Mononuclear cell (primary cell): ENCODE results near the gene LDB2. TPM values are rescaled to one million over a fixed set of nuclear protein-coding genes. Genes with fewer than 3 reads are reported as not detected.

ENCODE experiments used
- H3K27me3 ChIP-seq: 2 replicates; pipeline ENCODE4 v1.6.0; 2011; ENCODE audit warnings: low read length, control low read depth; ENCODE audit not compliant: insufficient read depth
- H3K4me1 ChIP-seq: 2 replicates; pipeline ENCODE4 v1.5.1; 2011; ENCODE audit warnings: mild to moderate bottlenecking, low read length, control low read depth; ENCODE audit not compliant: insufficient read depth
- H3K4me3 ChIP-seq: 2 replicates; pipeline ENCODE4 v1.5.1; 2011; ENCODE audit warnings: mild to moderate bottlenecking, low read length, moderate library complexity
- H3K9me3 ChIP-seq: 2 replicates; pipeline ENCODE4 v1.5.1; 2011; ENCODE audit warnings: low read depth, mild to moderate bottlenecking, control low read depth, low read length
- total RNA-seq: library from RNA; depleted of rRNA; stranded (reverse); fragments of >200 nt; gene quantifications from one replicate; pipeline ENCODE4 v1.2.3, GENCODE V29; 2012

LDB2 gene
- total RNA-seq, 1 donor: 0.52 TPM

DNA sequence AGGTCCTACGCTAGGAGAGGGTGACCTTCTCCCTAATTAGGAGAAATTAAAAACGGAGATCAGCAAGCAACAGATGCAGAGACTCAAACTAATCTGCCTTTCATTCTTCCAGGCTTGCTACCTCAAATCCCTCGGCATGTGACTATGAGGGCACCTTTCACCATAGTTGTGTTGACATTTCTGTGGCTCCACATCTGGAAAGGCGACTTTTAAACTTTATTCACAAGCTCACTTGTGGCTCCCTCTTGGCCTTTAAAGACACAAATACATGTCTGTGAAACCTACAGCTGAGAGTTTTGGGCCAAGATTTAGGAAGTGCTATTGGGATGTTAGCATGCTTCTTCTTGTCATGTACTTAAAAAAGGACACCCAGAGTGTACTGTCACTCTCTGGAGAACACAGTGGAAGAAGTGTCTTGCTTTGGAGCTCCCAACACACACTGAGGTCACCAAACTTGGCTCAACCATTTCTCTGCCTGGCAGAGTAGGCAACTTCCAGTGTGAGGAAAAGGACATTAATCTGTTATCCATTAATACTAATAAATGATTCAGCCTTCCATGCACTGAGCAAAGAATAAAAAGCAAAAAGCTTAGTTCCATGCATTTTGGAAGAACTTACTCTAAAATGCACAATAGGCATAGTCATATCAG is 60.1 kb downstream of the LDB2 start:
- Histone ChIP-seq H3K9me3 (no peaks in the 10 kb centered on the region), H3K4me1 (no peaks in the 10 kb centered on the region), H3K4me3 (no peak overlapping the region), H3K27me3 (no peaks in the 10 kb centered on the region)

DNA sequence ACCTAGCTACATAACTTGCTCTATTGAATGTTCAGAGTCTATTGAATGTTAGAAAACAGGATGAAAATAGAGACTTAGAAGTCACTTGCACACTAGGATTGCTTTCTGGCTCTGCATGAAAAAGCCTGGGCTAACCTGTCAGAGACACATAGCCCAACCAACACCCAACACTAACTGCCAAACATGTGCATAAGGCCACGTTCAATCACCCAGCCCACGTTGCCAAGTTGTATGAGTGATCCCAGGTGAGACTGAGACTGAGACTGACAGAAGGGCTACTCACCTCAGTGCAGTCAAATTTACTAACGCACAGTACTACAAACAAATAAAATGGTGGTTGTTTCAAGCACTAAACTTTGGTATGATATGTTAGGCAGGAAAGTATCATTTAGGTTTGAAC is 61.0 kb downstream of the LDB2 start:
- H3K4me3 ChIP-seq: no peak overlapping the region
- no peaks in the 10 kb centered on the region for H3K9me3 ChIP-seq
- H3K27me3 ChIP-seq: no peaks in the 10 kb centered on the region
- no peaks in the 10 kb centered on the region for H3K4me1 ChIP-seq

DNA sequence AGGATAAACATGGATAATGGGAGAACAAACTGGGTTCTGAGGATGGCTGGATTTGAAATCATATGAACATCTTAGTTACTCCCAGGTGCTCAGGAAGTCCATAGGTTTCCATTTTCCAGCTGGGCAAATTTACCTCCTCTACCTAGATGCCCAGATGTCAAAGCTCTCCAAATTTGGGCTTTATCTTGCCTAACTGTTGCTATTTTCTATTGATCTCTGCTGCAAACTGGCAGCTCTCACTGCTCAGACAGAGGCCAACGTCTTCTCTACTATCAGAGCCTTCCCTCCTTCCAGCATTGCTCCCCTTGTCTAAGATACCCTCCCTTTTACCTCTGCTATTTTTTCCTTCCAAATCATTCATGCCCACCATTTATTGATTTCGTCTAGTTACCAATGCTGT is 62.1 kb downstream of the LDB2 start:
- Histone ChIP-seq H3K27me3 (no peaks in the 10 kb centered on the region), H3K4me1 (no peaks in the 10 kb centered on the region), H3K9me3 (no peaks in the 10 kb centered on the region), H3K4me3 (no peak overlapping the region)

GRCh38 chr4:16835597-16836247 is 62.7 kb downstream of the LDB2 start:
- H3K4me3 ChIP-seq: no peak overlapping the region
- H3K4me1 ChIP-seq: no peaks in the 10 kb centered on the region
- no peaks in the 10 kb centered on the region for H3K27me3 ChIP-seq
- no peaks in the 10 kb centered on the region for H3K9me3 ChIP-seq

GRCh38 chr4:16834814-16835213 is 63.6 kb downstream of the LDB2 start:
- Histone ChIP-seq H3K9me3 (no peaks in the 10 kb centered on the region), H3K4me3 (no peak overlapping the region), H3K27me3 (no peaks in the 10 kb centered on the region), H3K4me1 (no peaks in the 10 kb centered on the region)

- H3K4me3 ChIP-seq: no peak overlapping the region
- no peaks in the 10 kb centered on the region for H3K9me3 ChIP-seq
- H3K27me3 ChIP-seq: no peaks in the 10 kb centered on the region
- no peaks in the 10 kb centered on the region for H3K4me1 ChIP-seq
These were observed 64.7 kb downstream of the LDB2 start for GRCh38 chr4:16833722-16834121.

DNA sequence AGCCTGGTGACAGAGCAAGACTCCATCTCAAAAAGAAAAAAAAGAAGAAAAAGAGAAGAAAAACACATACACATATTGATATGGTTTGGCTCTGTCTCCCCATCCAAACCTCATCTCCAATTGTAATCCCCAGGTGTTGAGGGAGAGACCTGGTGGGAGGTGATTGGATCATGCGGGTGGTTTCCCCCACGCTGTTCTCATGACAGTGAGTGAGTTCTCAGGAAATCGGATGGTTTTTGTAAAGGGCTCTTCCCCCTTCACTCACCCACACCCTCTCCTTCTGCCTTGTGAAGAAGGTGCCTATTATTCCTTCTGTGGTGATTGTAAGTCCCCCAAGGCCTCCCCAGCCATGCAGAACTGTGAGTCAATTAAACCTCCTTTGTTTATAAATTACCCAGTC is 68.4 kb downstream of the LDB2 start:
- Histone ChIP-seq H3K4me3 (no peak overlapping the region), H3K27me3 (no peaks in the 10 kb centered on the region)

GRCh38 chr4:16827794-16828724 is 70.4 kb downstream of the LDB2 start:
- Histone ChIP-seq H3K27me3 (no peaks in the 10 kb centered on the region), H3K4me1 (no peaks in the 10 kb centered on the region), H3K4me3 (no peak overlapping the region), H3K9me3 (no peaks in the 10 kb centered on the region)

More for the DNA sequence above, 68.4 kb downstream of the LDB2 start:
- no peaks in the 10 kb centered on the region for H3K9me3 ChIP-seq
- H3K4me1 ChIP-seq: no peaks in the 10 kb centered on the region

DNA sequence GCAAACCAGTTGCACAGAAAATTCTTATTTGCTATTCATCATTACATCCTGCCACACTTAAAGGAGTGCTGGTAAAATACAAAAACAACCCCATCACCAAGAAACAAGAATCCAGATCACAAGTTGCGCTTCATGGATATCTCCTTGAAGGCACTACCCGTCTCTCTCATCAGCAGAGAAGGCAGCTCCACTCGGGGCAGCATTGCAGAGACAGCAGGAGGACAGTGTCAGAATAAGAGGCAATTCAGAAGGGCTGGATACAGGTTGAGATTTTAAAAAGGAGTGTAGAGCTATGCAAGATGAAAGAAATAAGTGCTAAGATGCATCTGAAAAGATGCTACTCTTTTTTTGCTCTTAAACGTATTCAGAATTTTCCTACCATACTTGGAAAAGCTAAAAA is 71.4 kb downstream of the LDB2 start:
- no peak overlapping the region for H3K4me3 ChIP-seq
- no peaks in the 10 kb centered on the region for H3K9me3 ChIP-seq
- H3K4me1 ChIP-seq: no peaks in the 10 kb centered on the region
- H3K27me3 ChIP-seq: no peaks in the 10 kb centered on the region

- no peaks in the 10 kb centered on the region for H3K9me3 ChIP-seq
- H3K27me3 ChIP-seq: no peaks in the 10 kb centered on the region
- no peaks in the 10 kb centered on the region for H3K4me1 ChIP-seq
- H3K4me3 ChIP-seq: no peak overlapping the region
These were observed 72.0 kb downstream of the LDB2 start for GRCh38 chr4:16826406-16826910.

DNA sequence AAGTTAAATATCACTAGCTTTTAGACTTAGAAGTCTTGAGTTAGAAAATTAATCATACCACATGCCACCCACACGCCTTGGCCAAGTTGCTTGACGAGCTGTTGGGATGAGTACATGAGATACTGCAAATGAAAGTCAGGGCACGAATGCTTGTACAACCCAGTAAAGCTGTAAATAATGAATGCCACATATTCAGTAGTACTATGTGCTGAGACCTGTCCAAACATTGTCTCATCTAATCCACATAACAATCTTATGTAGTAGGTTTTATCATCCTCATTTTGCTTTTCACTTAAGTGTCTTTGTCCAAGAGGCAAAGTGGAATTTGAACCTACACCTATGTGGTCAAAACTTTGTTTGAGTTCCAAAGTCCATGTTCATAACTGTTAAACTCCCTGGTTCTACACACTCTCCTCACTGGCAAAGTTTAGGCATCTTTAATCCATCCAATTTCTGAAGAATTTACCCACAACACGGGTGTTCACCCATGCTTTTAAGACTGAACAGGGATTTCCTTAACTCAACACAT is 74.1 kb downstream of the LDB2 start:
- no peaks in the 10 kb centered on the region for H3K4me1 ChIP-seq
- H3K9me3 ChIP-seq: no peaks in the 10 kb centered on the region
- H3K27me3 ChIP-seq: no peaks in the 10 kb centered on the region
- H3K4me3 ChIP-seq: no peak overlapping the region

DNA sequence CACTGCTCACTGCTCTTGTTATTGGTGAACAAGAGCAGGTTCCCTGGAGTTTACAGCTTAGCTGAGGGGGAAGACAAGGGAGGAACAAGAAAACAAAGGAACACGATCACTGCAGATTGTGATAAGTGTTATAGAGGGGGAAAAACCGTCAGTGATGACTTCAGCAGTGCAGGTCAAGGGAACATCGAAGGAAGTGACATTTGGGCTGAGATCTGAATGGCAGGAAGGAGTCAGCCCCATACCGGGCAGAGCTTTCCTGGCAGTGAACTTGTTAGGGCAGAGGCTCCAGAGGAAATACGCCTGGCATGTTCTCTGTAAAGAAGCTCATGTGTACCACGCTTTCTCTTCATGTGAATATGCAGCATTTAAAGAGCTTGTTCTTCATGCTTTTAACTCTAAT is 78.1 kb downstream of the LDB2 start:
- H3K4me3 ChIP-seq: no peak overlapping the region
- H3K27me3 ChIP-seq: no peaks in the 10 kb centered on the region
- H3K9me3 ChIP-seq: no peaks in the 10 kb centered on the region
- no peaks in the 10 kb centered on the region for H3K4me1 ChIP-seq

DNA sequence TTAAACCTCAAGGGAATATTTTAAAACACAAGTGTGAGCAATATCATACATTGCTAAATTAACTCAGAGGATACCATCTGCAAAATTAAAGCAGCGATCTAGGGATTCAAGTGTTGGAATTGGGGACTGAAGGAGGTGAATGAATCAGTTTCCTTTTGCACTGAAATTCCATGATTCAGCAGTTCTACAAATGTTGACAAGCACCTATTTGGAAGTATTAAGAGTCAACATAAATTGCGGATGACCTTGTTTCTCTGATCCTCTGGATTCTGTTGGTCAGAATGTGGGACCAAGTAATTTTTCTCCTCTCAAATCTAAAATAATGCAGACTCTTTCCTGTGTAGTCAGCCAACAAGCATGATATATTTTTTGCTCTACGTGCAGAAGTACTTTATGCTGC is 78.8 kb downstream of the LDB2 start:
- Histone ChIP-seq H3K4me3 (no peak overlapping the region), H3K4me1 (no peaks in the 10 kb centered on the region), H3K27me3 (no peaks in the 10 kb centered on the region), H3K9me3 (no peaks in the 10 kb centered on the region)

- no peaks in the 10 kb centered on the region for H3K4me1 ChIP-seq
- no peaks in the 10 kb centered on the region for H3K27me3 ChIP-seq
- no peak overlapping the region for H3K4me3 ChIP-seq
- no peaks in the 10 kb centered on the region for H3K9me3 ChIP-seq
These were observed 80.4 kb downstream of the LDB2 start for GRCh38 chr4:16818005-16818404.

GRCh38 chr4:16817286-16817685 is 81.2 kb downstream of the LDB2 start:
- no peaks in the 10 kb centered on the region for H3K9me3 ChIP-seq
- no peaks in the 10 kb centered on the region for H3K4me1 ChIP-seq
- no peak overlapping the region for H3K4me3 ChIP-seq
- H3K27me3 ChIP-seq: no peaks in the 10 kb centered on the region
